ENCODE measurements around the gene DSCAML1. TPM values are rescaled to one million over a fixed set of nuclear protein-coding genes. Genes with fewer than 3 reads are reported as not detected.
"Not testable (repeated sequence)": the region's sequence is repeated elsewhere in the genome, so short reads cannot be mapped to it uniquely, and the experiment has no call there.

DSCAML1 gene
- total and polyA plus RNA-seq, 2 donors = 0.32 to 0.47 TPM

GRCh38 chr11:117457835-117458234 is 339.2 kb downstream of the DSCAML1 start:
- no peaks in the 10 kb centered on the region for H3K9me3 ChIP-seq (ENCODE audit: control insufficient read depth in 2 of 2, insufficient read depth in 1 of 2, low read length in 1 of 2)
- H3K4me3 ChIP-seq (ENCODE audit: low read length in 2 of 2) = no peak overlapping the region
- 92% methylated on average over 9 of the region's 9 CpGs for WGBS
- no peaks in the 10 kb centered on the region for H3K4me1 ChIP-seq (ENCODE audit: control insufficient read depth in 2 of 2, insufficient read depth in 2 of 2, low read length in 2 of 2)
- no peaks in the 10 kb centered on the region for H3K36me3 ChIP-seq (ENCODE audit: control insufficient read depth in 2 of 2, insufficient read depth in 2 of 2, low read length in 1 of 2)
- no peak overlapping the region for H3K27ac ChIP-seq (ENCODE audit: low read depth in 1 of 2, low read length in 1 of 2)
- DNase-seq (ENCODE audit: low read depth in 6 of 9, low spot score in 9 of 9) = no peak
- no peaks in the 10 kb centered on the region for H3K27me3 ChIP-seq (ENCODE audit: control insufficient read depth in 2 of 2, insufficient read depth in 1 of 2, low read length in 1 of 2)

GRCh38 chr11:117457031-117457785 is 339.8 kb downstream of the DSCAML1 start:
- no peak overlapping the region for H3K27ac ChIP-seq (ENCODE audit: low read depth in 1 of 2, low read length in 1 of 2)
- H3K9me3 ChIP-seq (ENCODE audit: control insufficient read depth in 2 of 2, insufficient read depth in 1 of 2, low read length in 1 of 2) = no peaks in the 10 kb centered on the region
- H3K4me3 ChIP-seq (ENCODE audit: low read length in 2 of 2) = no peak overlapping the region
- no peaks in the 10 kb centered on the region for H3K27me3 ChIP-seq (ENCODE audit: control insufficient read depth in 2 of 2, insufficient read depth in 1 of 2, low read length in 1 of 2)
- WGBS = 94% methylated on average over 15 of the region's 15 CpGs
- H3K36me3 ChIP-seq (ENCODE audit: control insufficient read depth in 2 of 2, insufficient read depth in 2 of 2, low read length in 1 of 2) = no peaks in the 10 kb centered on the region
- no peaks in the 10 kb centered on the region for H3K4me1 ChIP-seq (ENCODE audit: control insufficient read depth in 2 of 2, insufficient read depth in 2 of 2, low read length in 2 of 2)
- DNase-seq (ENCODE audit: low read depth in 6 of 9, low spot score in 9 of 9) = no peak

GRCh38 chr11:117456721-117457029 is 340.3 kb downstream of the DSCAML1 start:
- H3K27me3 ChIP-seq (ENCODE audit: control insufficient read depth in 2 of 2, insufficient read depth in 1 of 2, low read length in 1 of 2); DNase-seq (ENCODE audit: low read depth in 6 of 9, low spot score in 9 of 9); H3K9me3 ChIP-seq (ENCODE audit: control insufficient read depth in 2 of 2, insufficient read depth in 1 of 2, low read length in 1 of 2); H3K36me3 ChIP-seq (ENCODE audit: control insufficient read depth in 2 of 2, insufficient read depth in 2 of 2, low read length in 1 of 2); H3K27ac ChIP-seq (ENCODE audit: low read depth in 1 of 2, low read length in 1 of 2); H3K4me1 ChIP-seq (ENCODE audit: control insufficient read depth in 2 of 2, insufficient read depth in 2 of 2, low read length in 2 of 2); H3K4me3 ChIP-seq (ENCODE audit: low read length in 2 of 2): not testable (repeated sequence)
- 96% methylated on average over 8 of the region's 8 CpGs for WGBS

GRCh38 chr11:117456027-117456720 is 340.8 kb downstream of the DSCAML1 start:
- Histone ChIP-seq H3K4me3 (ENCODE audit: low read length in 2 of 2) (no peak overlapping the region), H3K27me3 (ENCODE audit: control insufficient read depth in 2 of 2, insufficient read depth in 1 of 2, low read length in 1 of 2) (no peaks in the 10 kb centered on the region), H3K9me3 (ENCODE audit: control insufficient read depth in 2 of 2, insufficient read depth in 1 of 2, low read length in 1 of 2) (no peaks in the 10 kb centered on the region), H3K4me1 (ENCODE audit: control insufficient read depth in 2 of 2, insufficient read depth in 2 of 2, low read length in 2 of 2) (no peaks in the 10 kb centered on the region), H3K27ac (ENCODE audit: low read depth in 1 of 2, low read length in 1 of 2) (no peak overlapping the region), H3K36me3 (ENCODE audit: control insufficient read depth in 2 of 2, insufficient read depth in 2 of 2, low read length in 1 of 2) (no peaks in the 10 kb centered on the region)
- 94% methylated on average over 7 of the region's 7 CpGs for WGBS
- DNase-seq (ENCODE audit: low read depth in 6 of 9, low spot score in 9 of 9) = no peak

- H3K27me3 ChIP-seq (ENCODE audit: control insufficient read depth in 2 of 2, insufficient read depth in 1 of 2, low read length in 1 of 2) = no peaks in the 10 kb centered on the region
- DNase-seq (ENCODE audit: low read depth in 6 of 9, low spot score in 9 of 9) = no peak
- no peak overlapping the region for H3K27ac ChIP-seq (ENCODE audit: low read depth in 1 of 2, low read length in 1 of 2)
- WGBS = 96% methylated on average over 1 of the region's 1 CpG
- H3K4me3 ChIP-seq (ENCODE audit: low read length in 2 of 2) = no peak overlapping the region
- no peaks in the 10 kb centered on the region for H3K9me3 ChIP-seq (ENCODE audit: control insufficient read depth in 2 of 2, insufficient read depth in 1 of 2, low read length in 1 of 2)
- H3K4me1 ChIP-seq (ENCODE audit: control insufficient read depth in 2 of 2, insufficient read depth in 2 of 2, low read length in 2 of 2) = no peaks in the 10 kb centered on the region
- H3K36me3 ChIP-seq (ENCODE audit: control insufficient read depth in 2 of 2, insufficient read depth in 2 of 2, low read length in 1 of 2) = no peaks in the 10 kb centered on the region
Observed at GRCh38 chr11:117454564-117454917, 342.5 kb downstream of the DSCAML1 start.

DNA sequence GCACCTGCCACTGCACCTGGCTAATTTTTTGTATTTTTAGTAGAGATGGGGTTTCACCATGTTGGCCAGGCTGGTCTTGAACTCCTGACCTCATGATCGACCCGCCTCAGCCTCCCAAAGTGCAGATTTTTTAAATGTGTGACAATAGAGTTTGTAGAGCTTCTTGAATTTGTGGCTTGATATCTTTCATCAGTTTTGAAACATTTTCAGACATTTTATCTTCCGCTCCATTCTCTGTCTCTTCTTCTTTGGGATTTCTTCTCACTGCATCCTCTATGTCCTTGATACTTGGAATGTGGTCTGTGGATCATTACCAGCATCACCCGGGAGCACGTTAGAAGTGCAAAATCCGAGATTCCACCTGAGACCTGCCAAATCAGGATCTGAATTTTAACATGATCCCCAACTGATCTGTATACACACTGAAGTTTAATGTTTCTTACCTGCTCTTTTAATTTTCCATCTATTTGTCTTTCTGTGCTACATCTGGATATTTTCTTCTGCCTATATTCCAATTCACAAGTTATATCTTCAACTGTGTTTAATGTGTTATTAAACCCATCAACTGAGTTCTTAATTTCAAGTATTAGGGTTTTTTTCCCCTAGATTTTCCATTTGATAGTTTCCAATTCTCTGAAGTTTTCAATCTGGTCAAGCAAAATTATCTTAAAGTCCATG is 343.0 kb downstream of the DSCAML1 start:
- no peaks in the 10 kb centered on the region for H3K9me3 ChIP-seq (ENCODE audit: control insufficient read depth in 2 of 2, insufficient read depth in 1 of 2, low read length in 1 of 2)
- no peak overlapping the region for H3K27ac ChIP-seq (ENCODE audit: low read depth in 1 of 2, low read length in 1 of 2)
- H3K27me3 ChIP-seq (ENCODE audit: control insufficient read depth in 2 of 2, insufficient read depth in 1 of 2, low read length in 1 of 2) = no peaks in the 10 kb centered on the region
- H3K4me1 ChIP-seq (ENCODE audit: control insufficient read depth in 2 of 2, insufficient read depth in 2 of 2, low read length in 2 of 2) = no peaks in the 10 kb centered on the region
- DNase-seq (ENCODE audit: low read depth in 6 of 9, low spot score in 9 of 9) = no peak
- H3K4me3 ChIP-seq (ENCODE audit: low read length in 2 of 2) = no peak overlapping the region
- 95% methylated on average over 6 of the region's 6 CpGs for WGBS
- no peaks in the 10 kb centered on the region for H3K36me3 ChIP-seq (ENCODE audit: control insufficient read depth in 2 of 2, insufficient read depth in 2 of 2, low read length in 1 of 2)

GRCh38 chr11:117449111-117449693 is 347.8 kb downstream of the DSCAML1 start:
- Histone ChIP-seq H3K4me3 (ENCODE audit: low read length in 2 of 2) (no peak overlapping the region), H3K36me3 (ENCODE audit: control insufficient read depth in 2 of 2, insufficient read depth in 2 of 2, low read length in 1 of 2) (no peaks in the 10 kb centered on the region), H3K4me1 (ENCODE audit: control insufficient read depth in 2 of 2, insufficient read depth in 2 of 2, low read length in 2 of 2) (no peaks in the 10 kb centered on the region), H3K27ac (ENCODE audit: low read depth in 1 of 2, low read length in 1 of 2) (no peak overlapping the region), H3K27me3 (ENCODE audit: control insufficient read depth in 2 of 2, insufficient read depth in 1 of 2, low read length in 1 of 2) (peaks cover 0 to 10% of the 10 kb centered on the region in 2 donors), H3K9me3 (ENCODE audit: control insufficient read depth in 2 of 2, insufficient read depth in 1 of 2, low read length in 1 of 2) (no peaks in the 10 kb centered on the region)
- DNase-seq (ENCODE audit: low read depth in 6 of 9, low spot score in 9 of 9) = no peak
- 92% methylated on average over 9 of the region's 9 CpGs for WGBS

- no peak for DNase-seq (ENCODE audit: low read depth in 6 of 9, low spot score in 9 of 9)
- no peak overlapping the region for H3K27ac ChIP-seq (ENCODE audit: low read depth in 1 of 2, low read length in 1 of 2)
- no peaks in the 10 kb centered on the region for H3K4me1 ChIP-seq (ENCODE audit: control insufficient read depth in 2 of 2, insufficient read depth in 2 of 2, low read length in 2 of 2)
- H3K4me3 ChIP-seq (ENCODE audit: low read length in 2 of 2) = no peak overlapping the region
- 82% methylated on average over 17 of the region's 17 CpGs for WGBS
- no peaks in the 10 kb centered on the region for H3K36me3 ChIP-seq (ENCODE audit: control insufficient read depth in 2 of 2, insufficient read depth in 2 of 2, low read length in 1 of 2)
- no peaks in the 10 kb centered on the region for H3K9me3 ChIP-seq (ENCODE audit: control insufficient read depth in 2 of 2, insufficient read depth in 1 of 2, low read length in 1 of 2)
- peaks cover 0 to 30% of the 10 kb centered on the region in 2 donors for H3K27me3 ChIP-seq (ENCODE audit: control insufficient read depth in 2 of 2, insufficient read depth in 1 of 2, low read length in 1 of 2)
Observed at GRCh38 chr11:117444711-117445658, 352.0 kb downstream of the DSCAML1 start.

Data from thymus (tissue), 11 donors.